ENCODE data around the gene CREB5.

CREB5 gene

GRCh38 chr7:28531291-28531690 is 119.0 kb downstream of the CREB5 start:
- no peaks in the 10 kb centered on the region for H3K9me2 ChIP-seq (replicated peaks; ENCODE audit: low read depth, low read length)

GRCh38 chr7:28532181-28532580 is 119.9 kb downstream of the CREB5 start:
- Histone ChIP-seq H3K36me3 (ENCODE audit: insufficient read depth, low read length) (no peaks in the 10 kb centered on the region), H3K4me1 (ENCODE audit: insufficient read depth, low read length, poor library complexity, severe bottlenecking) (no peaks in the 10 kb centered on the region), H3K4me2 (ENCODE audit: low read depth, low read length, poor library complexity, severe bottlenecking) (no peak overlapping the region), H3K9ac (ENCODE audit: low read depth, low read length, poor library complexity, severe bottlenecking) (no peak overlapping the region), H3F3A (ENCODE audit: low read depth) (no peaks in the 10 kb centered on the region), H3K79me2 (ENCODE audit: insufficient read depth, low read length) (no peaks in the 10 kb centered on the region), H2AFZ (ENCODE audit: low read length) (no peak overlapping the region), H3K9me3 (ENCODE audit: insufficient read depth, low read depth, low read length) (no peaks in the 10 kb centered on the region; the same call in 1 of the 2 replicates), H3K27me3 (ENCODE audit: insufficient read depth, low read length, poor library complexity, severe bottlenecking) (no peaks in the 10 kb centered on the region), H4K20me1 (ENCODE audit: insufficient read depth, low read length, poor library complexity, severe bottlenecking) (no peaks in the 10 kb centered on the region), H3K4me3 (ENCODE audit: low read length, poor library complexity, severe bottlenecking) (no peak overlapping the region), H3K9me2 (replicated peaks; ENCODE audit: low read depth, low read length) (no peaks in the 10 kb centered on the region)
- TF ChIP-seq CTCF (conservative IDR thresholded peaks at IDR 0.05; ENCODE audit: low read length) (no peak), EZH2phosphoT487 (IDR thresholded peaks at IDR 0.05; ENCODE audit: borderline replicate concordance) (no peak)

More at GRCh38 chr7:28531291-28531690, 119.0 kb downstream of the CREB5 start:
- H3K27me3 ChIP-seq (ENCODE audit: insufficient read depth, low read length, poor library complexity, severe bottlenecking) = no peaks in the 10 kb centered on the region
- no peaks in the 10 kb centered on the region; the same call in 1 of the 2 replicates for H3K9me3 ChIP-seq (ENCODE audit: insufficient read depth, low read depth, low read length)
- H2AFZ ChIP-seq (ENCODE audit: low read length) = no peak overlapping the region
- H3K9ac ChIP-seq (ENCODE audit: low read depth, low read length, poor library complexity, severe bottlenecking) = no peak overlapping the region
- no peak overlapping the region for H3K4me2 ChIP-seq (ENCODE audit: low read depth, low read length, poor library complexity, severe bottlenecking)
- H3K4me3 ChIP-seq (ENCODE audit: low read length, poor library complexity, severe bottlenecking) = no peak overlapping the region
- H4K20me1 ChIP-seq (ENCODE audit: insufficient read depth, low read length, poor library complexity, severe bottlenecking) = no peaks in the 10 kb centered on the region
- no peaks in the 10 kb centered on the region for H3K36me3 ChIP-seq (ENCODE audit: insufficient read depth, low read length)
- H3K4me1 ChIP-seq (ENCODE audit: insufficient read depth, low read length, poor library complexity, severe bottlenecking) = no peaks in the 10 kb centered on the region
- H3F3A ChIP-seq (ENCODE audit: low read depth) = no peaks in the 10 kb centered on the region
- no peak for TF ChIP-seq CTCF (conservative IDR thresholded peaks at IDR 0.05; ENCODE audit: low read length)
- TF ChIP-seq EZH2phosphoT487 (IDR thresholded peaks at IDR 0.05; ENCODE audit: borderline replicate concordance) = no peak
- H3K79me2 ChIP-seq (ENCODE audit: insufficient read depth, low read length) = no peaks in the 10 kb centered on the region

- Histone ChIP-seq H4K20me1 (ENCODE audit: insufficient read depth, low read length, poor library complexity, severe bottlenecking) (no peaks in the 10 kb centered on the region), H3F3A (ENCODE audit: low read depth) (no peaks in the 10 kb centered on the region), H3K9me2 (replicated peaks; ENCODE audit: low read depth, low read length) (no peaks in the 10 kb centered on the region), H3K36me3 (ENCODE audit: insufficient read depth, low read length) (no peaks in the 10 kb centered on the region), H3K4me1 (ENCODE audit: insufficient read depth, low read length, poor library complexity, severe bottlenecking) (no peaks in the 10 kb centered on the region), H2AFZ (ENCODE audit: low read length) (0 out of 2 replicates have a peak overlapping the region, but pooled peaks have one; percentile 62), H3K79me2 (ENCODE audit: insufficient read depth, low read length) (no peaks in the 10 kb centered on the region), H3K4me2 (ENCODE audit: low read depth, low read length, poor library complexity, severe bottlenecking) (no peak overlapping the region), H3K9ac (ENCODE audit: low read depth, low read length, poor library complexity, severe bottlenecking) (no peak overlapping the region), H3K4me3 (ENCODE audit: low read length, poor library complexity, severe bottlenecking) (no peak overlapping the region), H3K27me3 (ENCODE audit: insufficient read depth, low read length, poor library complexity, severe bottlenecking) (no peaks in the 10 kb centered on the region), H3K9me3 (ENCODE audit: insufficient read depth, low read depth, low read length) (no peaks in the 10 kb centered on the region; the same call in 1 of the 2 replicates)
- no peak for TF ChIP-seq CTCF (conservative IDR thresholded peaks at IDR 0.05; ENCODE audit: low read length)
- no peak for TF ChIP-seq EZH2phosphoT487 (IDR thresholded peaks at IDR 0.05; ENCODE audit: borderline replicate concordance)
Observed at GRCh38 chr7:28533267-28533666, 120.9 kb downstream of the CREB5 start.

All from Loucy (cell line).